Gastroesophageal sphincter (tissue), 4 donors: Measurements from ENCODE around the gene RBBP6. TPM values are rescaled to one million over a fixed set of nuclear protein-coding genes. Genes with fewer than 3 reads are reported as not detected.
A peak's percentile ranks its signal among the peaks of the same experiment; 100 is the strongest.

Experiments
- ATAC-seq: fragments of 150-250 bp; one replicate; pipeline ENCODE4 v1.9.1; 2016; ENCODE audit warnings: mild to moderate bottlenecking, moderate library complexity
- H3K27ac ChIP-seq, 4 donors: fragments of 200-600 bp; sonication (generic) in 3 of 4; 1 replicate in 3 of 4; 2 replicates in 1 of 4; pipeline ENCODE4 v1.5.1; 2016 to 2019
- H3K27me3 ChIP-seq: fragments of 200-600 bp; sonication (generic); one replicate; pipeline ENCODE4 v1.5.1; 2019
- H3K36me3 ChIP-seq, 2 donors: fragments of 200-600 bp; sonication (generic); one replicate each; pipeline ENCODE4 v1.5.1; 2019; ENCODE audit warnings: control low read depth in 1 of 2
- H3K4me1 ChIP-seq, 3 donors: fragments of 200-600 bp; sonication (generic); 1 replicate in 2 of 3; 2 replicates in 1 of 3; pipeline ENCODE4 v1.5.1; 2016 to 2019; ENCODE audit warnings: control low read depth in 2 of 3
- H3K4me3 ChIP-seq, 2 donors: fragments of 200-600 bp; sonication (generic); one replicate each; pipeline ENCODE4 v1.5.1; 2019; ENCODE audit warnings: mild to moderate bottlenecking in 1 of 2, moderate library complexity in 1 of 2
- H3K9me3 ChIP-seq, 3 donors: fragments of 200-600 bp; sonication (generic); one replicate each; pipeline ENCODE4 v1.5.1; 2017 to 2019; ENCODE audit warnings: control low read depth in 2 of 3
- EP300 ChIP-seq: sonication (generic); formaldehyde crosslinking; IDR thresholded peaks from one replicate; pipeline ENCODE4 v1.6.1; 2017; ENCODE audit warnings: antibody characterized with exemption, mild to moderate bottlenecking
- POLR2A ChIP-seq, 2 donors: fragments of 450-650 bp; IDR thresholded peaks; one replicate each; pipeline ENCODE4 v1.6.1; 2017; ENCODE audit warnings: antibody characterized with exemption in 2 of 2, mild to moderate bottlenecking in 2 of 2, moderate library complexity in 1 of 2
- POLR2AphosphoS5 ChIP-seq: sonication (generic); formaldehyde crosslinking; IDR thresholded peaks from one replicate; pipeline ENCODE4 v1.6.1; 2017; ENCODE audit warnings: antibody characterized with exemption
- WGBS, 2 donors: methylation state at CpG; one replicate each; pipeline ENCODE4 v1.1.5; 2018; ENCODE audit warnings: low coverage in 1 of 2; 5-methylcytosine and 5-hydroxymethylcytosine counted together
- total RNA-seq, 4 donors: library from RNA; depleted of rRNA; stranded (reverse); fragments of >200 nt; gene quantifications; one replicate each; pipeline ENCODE4 v1.1.0, GENCODE V29; 2016
- TF ChIP-seq, protein P1 (sequence below), 4 experiments: fragments of 200-600 bp in 2 of 4; fragments of 450-650 bp in 2 of 4; sonication (generic) in 1 of 4; IDR thresholded peaks; one replicate each; pipeline ENCODE4 v1.5.1; 2017 to 2019; ENCODE audit warnings: antibody characterized with exemption in 4 of 4, mild to moderate bottlenecking in 2 of 4, moderate library complexity in 2 of 4

The RBBP6 gene
- total RNA-seq, 4 donors from 2014 or later: 46.0 to 134 (median 66.1) TPM

DNA sequence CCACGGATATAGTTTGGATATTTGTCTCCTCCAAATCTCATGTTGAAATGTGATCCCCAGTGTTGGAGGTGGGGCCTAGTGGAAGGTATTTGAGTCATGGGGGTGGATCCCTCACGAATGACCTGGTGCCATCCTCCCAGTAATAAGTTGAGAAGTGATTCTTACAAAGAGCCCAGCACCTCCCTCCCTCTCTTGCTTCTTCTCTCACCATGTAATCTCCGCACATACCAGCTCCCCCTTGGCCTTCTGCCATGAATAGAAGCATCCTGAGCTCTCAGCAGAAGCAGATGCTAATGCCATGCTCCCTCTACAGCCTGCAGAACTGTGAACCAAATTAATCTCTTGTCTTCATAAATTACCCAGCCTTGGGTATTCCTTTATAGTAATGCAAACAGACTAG lies 41.9 kb upstream of the RBBP6 start:
- Histone ChIP-seq H3K27ac (no peak overlapping the region), H3K36me3 (no peaks in the 10 kb centered on the region), H3K4me3 (no peak overlapping the region), H3K4me1 (no peaks in the 10 kb centered on the region), H3K9me3 (peaks cover 0 to 7% (median 0%) of the 10 kb centered on the region in 3 donors), H3K27me3 (peaks cover 40% of the 10 kb centered on the region)
- no peak for ATAC-seq
- no peak for TF ChIP-seq POLR2AphosphoS5
- TF ChIP-seq, protein P1, sequence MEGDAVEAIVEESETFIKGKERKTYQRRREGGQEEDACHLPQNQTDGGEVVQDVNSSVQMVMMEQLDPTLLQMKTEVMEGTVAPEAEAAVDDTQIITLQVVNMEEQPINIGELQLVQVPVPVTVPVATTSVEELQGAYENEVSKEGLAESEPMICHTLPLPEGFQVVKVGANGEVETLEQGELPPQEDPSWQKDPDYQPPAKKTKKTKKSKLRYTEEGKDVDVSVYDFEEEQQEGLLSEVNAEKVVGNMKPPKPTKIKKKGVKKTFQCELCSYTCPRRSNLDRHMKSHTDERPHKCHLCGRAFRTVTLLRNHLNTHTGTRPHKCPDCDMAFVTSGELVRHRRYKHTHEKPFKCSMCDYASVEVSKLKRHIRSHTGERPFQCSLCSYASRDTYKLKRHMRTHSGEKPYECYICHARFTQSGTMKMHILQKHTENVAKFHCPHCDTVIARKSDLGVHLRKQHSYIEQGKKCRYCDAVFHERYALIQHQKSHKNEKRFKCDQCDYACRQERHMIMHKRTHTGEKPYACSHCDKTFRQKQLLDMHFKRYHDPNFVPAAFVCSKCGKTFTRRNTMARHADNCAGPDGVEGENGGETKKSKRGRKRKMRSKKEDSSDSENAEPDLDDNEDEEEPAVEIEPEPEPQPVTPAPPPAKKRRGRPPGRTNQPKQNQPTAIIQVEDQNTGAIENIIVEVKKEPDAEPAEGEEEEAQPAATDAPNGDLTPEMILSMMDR (IDR thresholded peaks at IDR 0.05): no peak
- TF ChIP-seq EP300: no peak
- no peak for TF ChIP-seq POLR2A (IDR thresholded peaks at IDR 0.05)
- WGBS, 2 donors: 23 to 40% methylated on average over 1 to 3 of the region's 3 CpGs

DNA sequence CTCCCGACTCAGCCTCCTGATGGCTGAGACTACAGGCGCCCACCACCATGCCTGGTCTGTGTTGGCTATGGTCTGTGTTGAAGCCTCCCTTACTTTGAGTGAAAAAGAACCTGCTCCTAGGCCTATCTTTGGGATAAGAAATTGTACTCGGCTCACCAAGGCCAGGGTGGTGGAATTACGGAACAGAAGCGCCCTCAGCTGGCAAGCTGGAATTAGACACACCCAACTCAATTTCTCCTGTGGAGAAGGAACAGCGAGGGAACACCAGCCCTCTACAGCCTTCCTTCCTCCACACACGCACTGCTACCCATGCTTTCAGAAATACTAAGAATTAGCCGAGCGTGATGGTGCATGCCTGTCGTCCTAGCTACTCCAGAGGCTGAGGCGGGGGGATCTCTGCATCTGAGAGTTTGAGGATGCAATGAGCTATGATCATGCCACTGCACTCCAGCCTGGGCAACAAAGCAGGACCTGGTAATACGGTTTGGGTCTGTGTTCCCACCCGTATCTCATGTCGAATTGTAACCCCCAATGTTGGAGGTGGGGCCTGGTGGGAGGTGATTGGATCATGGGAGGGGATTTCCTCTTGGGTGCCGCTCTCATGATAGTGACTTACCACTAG lies 40.1 kb upstream of the RBBP6 start:
- Histone ChIP-seq H3K36me3 (no peaks in the 10 kb centered on the region), H3K9me3 (peaks cover 0 to 7% (median 0%) of the 10 kb centered on the region in 3 donors), H3K4me3 (no peak overlapping the region), H3K27ac (no peak overlapping the region), H3K4me1 (no peaks in the 10 kb centered on the region), H3K27me3 (peaks cover 22% of the 10 kb centered on the region)
- ATAC-seq: no peak
- WGBS, 2 donors: 10 to 60% methylated on average over 1 to 6 of the region's 15 CpGs
- TF ChIP-seq EP300 (no peak), POLR2A (IDR thresholded peaks at IDR 0.05) (no peak), POLR2AphosphoS5 (no peak)
- TF ChIP-seq, protein P1 (IDR thresholded peaks at IDR 0.05): no peak

DNA sequence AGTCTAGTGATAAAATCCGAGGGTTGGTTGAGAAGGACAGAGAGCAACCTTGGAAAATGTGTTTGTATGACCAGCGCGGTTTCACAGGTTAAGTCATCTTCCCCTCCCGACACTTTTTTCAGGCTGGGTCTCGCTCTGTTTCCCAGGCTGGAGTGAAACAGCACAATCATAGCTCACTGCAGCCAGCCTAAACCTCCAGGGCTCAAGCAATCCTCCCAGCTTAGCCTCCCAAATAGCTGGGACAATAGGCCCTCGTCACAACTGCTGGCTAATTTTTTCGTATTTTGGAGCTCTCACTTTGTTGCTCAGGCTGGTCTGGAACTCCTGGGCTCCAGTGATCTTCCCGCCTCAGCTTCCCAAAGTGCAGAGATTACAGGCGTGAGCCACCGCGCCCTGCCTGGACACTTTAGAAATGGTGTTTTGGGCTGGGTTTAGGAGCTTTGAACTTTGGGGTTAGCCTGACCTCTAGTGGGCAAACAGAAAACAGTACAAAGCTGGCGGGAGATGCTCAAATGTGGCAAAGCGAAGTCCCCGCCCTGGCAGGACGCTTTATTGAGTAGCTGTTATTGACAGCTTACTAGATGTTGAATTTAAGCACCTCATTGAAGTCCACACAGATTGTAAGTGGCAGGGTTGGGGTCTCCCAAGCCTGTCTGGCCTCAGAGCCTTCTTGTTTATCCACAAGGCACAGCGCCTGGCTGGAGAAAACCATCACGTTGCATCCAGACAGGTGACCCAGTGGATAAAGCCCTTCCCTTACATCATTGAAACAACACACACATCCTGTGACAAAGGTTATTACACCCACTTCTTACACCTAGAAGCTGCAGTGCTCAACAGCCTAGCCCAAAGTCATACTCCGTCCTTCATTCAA lies 34.7 kb upstream of the RBBP6 start:
- H3K27ac ChIP-seq: no peak overlapping the region
- H3K27me3 ChIP-seq: peaks cover 14% of the 10 kb centered on the region
- no peaks in the 10 kb centered on the region for H3K36me3 ChIP-seq
- no peaks in the 10 kb centered on the region for H3K4me1 ChIP-seq
- no peak overlapping the region for H3K4me3 ChIP-seq
- peak; percentile 76 for ATAC-seq
- no peak for TF ChIP-seq EP300
- TF ChIP-seq, protein P1 (IDR thresholded peaks at IDR 0.05): peak in 3 of 4 experiments; percentile 56 to 75 (median 68)
- H3K9me3 ChIP-seq: no peaks in the 10 kb centered on the region
- 27 to 56% methylated on average over 8 to 11 of the region's 18 CpGs for WGBS, 2 donors

DNA sequence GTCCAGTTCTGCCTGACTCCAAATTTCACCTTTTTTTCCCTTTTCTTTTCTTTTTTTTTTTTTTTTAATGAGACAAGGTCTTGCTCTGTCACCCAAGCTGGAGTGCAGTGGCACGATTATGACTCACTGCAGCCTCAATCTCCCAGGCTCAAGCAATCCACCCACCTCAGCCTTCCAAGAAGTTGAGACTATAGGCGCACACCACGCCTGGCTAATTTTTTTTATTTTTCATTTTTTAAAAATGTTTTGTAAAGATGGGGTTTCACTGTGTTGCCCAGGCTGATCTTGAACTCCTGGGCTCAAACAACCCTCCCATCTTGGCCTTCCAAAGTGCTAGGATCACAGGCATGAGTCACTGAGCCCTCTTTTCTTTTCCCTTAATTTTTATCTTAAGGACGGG lies 33.4 kb upstream of the RBBP6 start:
- 44 to 75% methylated on average over 2 to 4 of the region's 4 CpGs for WGBS, 2 donors
- no peak overlapping the region for H3K4me3 ChIP-seq
- no peak for TF ChIP-seq EP300
- TF ChIP-seq POLR2A (IDR thresholded peaks at IDR 0.05): no peak
- no peak for TF ChIP-seq POLR2AphosphoS5
- TF ChIP-seq, protein P1 (IDR thresholded peaks at IDR 0.05): no peak

More for the DNA sequence above, 33.4 kb upstream of the RBBP6 start:
- H3K27me3 ChIP-seq: peaks cover 3% of the 10 kb centered on the region
- H3K9me3 ChIP-seq: no peaks in the 10 kb centered on the region
- ATAC-seq: no peak
- H3K27ac ChIP-seq: no peak overlapping the region
- no peaks in the 10 kb centered on the region for H3K4me1 ChIP-seq
- H3K36me3 ChIP-seq: no peaks in the 10 kb centered on the region
